GM18511 (cell line): Measurements from ENCODE around the gene FGF19.

Source experiments
- ATAC-seq: cut with Tn5 transposase; IDR thresholded peaks from one replicate; pipeline ENCODE4 v1.9.1; 2021; ENCODE audit warnings: mild to moderate bottlenecking, moderate library complexity; ENCODE audit not compliant: unreplicated experiment

Gene FGF19

GRCh38 chr11:69718912-69719311 is 15.1 kb upstream of the FGF19 start:
- ATAC-seq: no peak

GRCh38 chr11:69718147-69718546 is 14.3 kb upstream of the FGF19 start:
- no peak for ATAC-seq

GRCh38 chr11:69716891-69717747 is 13.3 kb upstream of the FGF19 start:
- ATAC-seq: no peak

GRCh38 chr11:69716099-69716498 is 12.3 kb upstream of the FGF19 start:
- ATAC-seq: no peak

- no peak for ATAC-seq
Observed at GRCh38 chr11:69715446-69715845, 11.6 kb upstream of the FGF19 start.

- no peak for ATAC-seq
Observed at GRCh38 chr11:69711822-69712801, 8.3 kb upstream of the FGF19 start.

- ATAC-seq: no peak
Observed at GRCh38 chr11:69708736-69709401, 5.0 kb upstream of the FGF19 start.

GRCh38 chr11:69707176-69707575 is 3.4 kb upstream of the FGF19 start:
- ATAC-seq: no peak

- ATAC-seq: no peak
Observed at GRCh38 chr11:69705901-69706787, 2.3 kb upstream of the FGF19 start.

GRCh38 chr11:69705351-69705811 is 1.6 kb upstream of the FGF19 start:
- ATAC-seq: no peak

- ATAC-seq: no peak
Observed at GRCh38 chr11:69704508-69705253, 859 bp upstream of the FGF19 start.

GRCh38 chr11:69703453-69703767 is 412 bp downstream of the FGF19 start:
- no peak for ATAC-seq

- ATAC-seq: no peak
Observed at GRCh38 chr11:69702769-69703452, 911 bp downstream of the FGF19 start.

GRCh38 chr11:69702239-69702691 is 1.6 kb downstream of the FGF19 start:
- no peak for ATAC-seq

GRCh38 chr11:69700278-69701140 is 3.3 kb downstream of the FGF19 start:
- no peak for ATAC-seq

- ATAC-seq: no peak
Observed at GRCh38 chr11:69699213-69699612, 4.6 kb downstream of the FGF19 start.

- no peak for ATAC-seq
Observed at GRCh38 chr11:69698362-69698761, 5.5 kb downstream of the FGF19 start.

- no peak for ATAC-seq
Observed at GRCh38 chr11:69697861-69698260, 6.0 kb downstream of the FGF19 start.
